Omental fat pad (tissue), 4 donors: Measurements from ENCODE around the gene UST. TPM values are rescaled to one million over a fixed set of nuclear protein-coding genes. Genes with fewer than 3 reads are reported as not detected.

Experiments
- ATAC-seq: fragments of 150-250 bp; one replicate; pipeline ENCODE4 v1.9.1; 2016; ENCODE audit warnings: mild to moderate bottlenecking, moderate library complexity; ENCODE audit not compliant: low FRiP score
- DNase-seq: peaks from one replicate; pipeline ENCODE4 v3.0.0-alpha.2; 2019; ENCODE audit warnings: low spot score
- total RNA-seq, 4 donors: library from RNA; depleted of rRNA; stranded (reverse); fragments of >200 nt; gene quantifications; one replicate each; pipeline ENCODE4 v1.1.0, GENCODE V29; 2016
- TF ChIP-seq, protein P1 (sequence below), 3 donors: fragments of 450-650 bp; IDR thresholded peaks; one replicate each; pipeline ENCODE4 v1.5.1; 2016 to 2017; ENCODE audit warnings: antibody characterized with exemption in 3 of 3, mild to moderate bottlenecking in 3 of 3, moderate library complexity in 2 of 3

UST gene
- total RNA-seq, 4 donors from 2014 or later = 9.2 to 20.8 (median 15.0) TPM

DNA sequence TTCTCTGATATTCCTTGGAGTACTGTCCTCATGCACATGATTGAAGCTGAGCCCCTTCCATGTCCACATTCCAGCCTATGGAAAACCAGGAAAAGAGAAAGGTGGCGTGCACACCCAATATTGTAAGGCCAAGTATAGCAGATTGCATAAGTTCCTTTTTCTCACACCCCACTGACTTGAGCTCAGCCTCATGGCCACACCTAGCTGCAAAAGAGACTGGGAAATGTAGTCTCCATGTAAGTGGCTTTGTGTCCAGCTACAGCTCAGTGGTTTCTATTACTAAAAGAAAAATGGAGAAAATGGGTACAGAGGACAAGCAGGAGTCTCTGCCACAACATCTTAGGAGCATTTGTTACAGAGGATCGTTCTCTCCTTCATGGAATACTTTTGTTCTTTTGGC is 10.8 kb upstream of the UST start:
- no peak for DNase-seq
- ATAC-seq = no peak
- TF ChIP-seq, protein P1, sequence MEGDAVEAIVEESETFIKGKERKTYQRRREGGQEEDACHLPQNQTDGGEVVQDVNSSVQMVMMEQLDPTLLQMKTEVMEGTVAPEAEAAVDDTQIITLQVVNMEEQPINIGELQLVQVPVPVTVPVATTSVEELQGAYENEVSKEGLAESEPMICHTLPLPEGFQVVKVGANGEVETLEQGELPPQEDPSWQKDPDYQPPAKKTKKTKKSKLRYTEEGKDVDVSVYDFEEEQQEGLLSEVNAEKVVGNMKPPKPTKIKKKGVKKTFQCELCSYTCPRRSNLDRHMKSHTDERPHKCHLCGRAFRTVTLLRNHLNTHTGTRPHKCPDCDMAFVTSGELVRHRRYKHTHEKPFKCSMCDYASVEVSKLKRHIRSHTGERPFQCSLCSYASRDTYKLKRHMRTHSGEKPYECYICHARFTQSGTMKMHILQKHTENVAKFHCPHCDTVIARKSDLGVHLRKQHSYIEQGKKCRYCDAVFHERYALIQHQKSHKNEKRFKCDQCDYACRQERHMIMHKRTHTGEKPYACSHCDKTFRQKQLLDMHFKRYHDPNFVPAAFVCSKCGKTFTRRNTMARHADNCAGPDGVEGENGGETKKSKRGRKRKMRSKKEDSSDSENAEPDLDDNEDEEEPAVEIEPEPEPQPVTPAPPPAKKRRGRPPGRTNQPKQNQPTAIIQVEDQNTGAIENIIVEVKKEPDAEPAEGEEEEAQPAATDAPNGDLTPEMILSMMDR (IDR thresholded peaks at IDR 0.05) = no peak

DNA sequence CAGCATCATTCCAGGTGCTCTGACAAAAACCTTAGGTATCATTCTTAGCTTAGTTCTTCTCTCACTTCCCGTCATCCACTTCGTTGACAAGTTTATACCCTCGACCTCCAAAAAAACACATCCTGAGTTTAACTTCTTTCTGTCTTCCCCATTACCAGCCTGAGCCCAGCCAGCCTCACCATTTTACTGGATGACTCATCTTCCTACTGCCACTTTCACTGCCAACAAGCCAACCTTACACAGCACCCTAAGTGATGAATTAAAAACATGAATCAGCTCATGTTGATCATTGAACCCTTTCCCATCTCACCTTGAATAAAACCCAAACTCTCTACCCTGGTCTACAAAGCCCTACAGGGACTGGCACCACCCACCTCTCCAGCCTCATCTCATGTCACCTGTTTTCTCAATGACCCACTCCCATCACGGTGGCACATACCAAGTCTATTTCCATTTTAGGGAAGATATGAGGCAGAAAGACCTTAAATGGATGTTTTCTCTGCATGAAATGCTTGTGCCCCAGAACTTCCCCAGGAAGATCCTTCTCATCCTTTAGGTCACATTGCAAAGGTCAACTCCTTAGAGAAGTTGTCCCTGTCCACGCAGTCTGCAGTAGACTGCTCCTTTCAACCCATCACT is 9.9 kb upstream of the UST start:
- ATAC-seq = no peak
- TF ChIP-seq, protein P1 (IDR thresholded peaks at IDR 0.05) = no peak

DNA sequence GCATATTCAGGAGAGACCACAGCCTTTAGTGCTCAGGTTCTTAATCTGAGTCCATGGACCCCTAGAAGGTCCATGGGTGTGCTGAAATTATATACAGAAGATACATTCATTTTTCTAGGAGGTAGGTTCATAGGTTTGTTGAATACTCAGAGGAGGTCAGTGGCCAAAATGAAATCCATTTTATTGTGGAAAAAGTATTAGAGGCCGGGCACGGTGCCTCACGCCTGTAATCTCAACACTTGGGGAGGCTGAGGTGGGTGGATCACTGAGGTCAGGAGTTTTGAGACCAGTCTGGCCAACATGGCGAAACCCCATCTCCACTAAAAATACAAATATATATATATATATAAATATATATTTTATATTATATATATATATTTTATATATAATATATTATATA is 9.0 kb upstream of the UST start:
- TF ChIP-seq, protein P1 (IDR thresholded peaks at IDR 0.05) = no peak
- ATAC-seq = no peak

More for the DNA sequence above, 9.9 kb upstream of the UST start:
- no peak for DNase-seq

DNA sequence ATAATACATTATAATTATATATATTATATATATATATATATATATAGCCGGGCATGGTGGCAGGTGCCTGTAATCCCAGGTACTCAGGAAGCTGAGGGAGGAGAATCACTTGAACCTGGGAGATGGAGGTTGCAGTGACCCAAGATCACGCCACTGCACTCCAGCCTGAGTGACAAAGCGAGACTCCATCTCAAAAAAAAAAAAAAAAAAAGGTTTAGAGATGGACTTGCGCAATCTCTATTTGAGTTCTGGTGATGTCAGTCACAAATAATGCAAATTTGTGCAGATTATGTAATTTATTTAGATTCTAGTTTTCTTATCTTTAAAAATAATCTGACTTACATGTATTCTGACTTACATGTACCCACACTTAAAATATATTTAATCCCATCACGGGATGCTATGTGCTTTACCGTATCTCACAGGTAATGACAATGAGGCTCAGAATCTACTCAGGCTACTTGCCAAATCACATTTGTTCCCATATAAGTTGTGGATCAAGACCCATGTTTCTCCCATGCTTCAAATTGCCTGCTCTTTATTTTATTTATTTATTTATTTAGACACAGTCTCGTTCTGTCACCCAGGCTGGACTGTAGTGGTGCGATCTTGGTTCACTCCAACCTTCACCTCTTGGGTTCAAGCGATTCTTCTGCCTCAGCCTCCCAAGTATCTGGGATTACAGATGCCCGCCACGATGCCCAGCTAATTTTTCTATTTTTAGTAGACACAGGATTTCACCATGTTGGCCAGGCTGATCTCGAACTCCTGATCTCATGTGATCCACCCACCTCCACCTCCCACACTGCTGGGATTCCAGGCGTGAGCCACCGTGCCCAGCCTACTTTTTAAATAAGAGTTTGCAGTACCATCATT is 7.6 kb upstream of the UST start:
- ATAC-seq (no peak), DNase-seq (no peak)
- TF ChIP-seq, protein P1 (IDR thresholded peaks at IDR 0.05) = no peak

More for the DNA sequence above, 9.0 kb upstream of the UST start:
- DNase-seq = no peak

DNA sequence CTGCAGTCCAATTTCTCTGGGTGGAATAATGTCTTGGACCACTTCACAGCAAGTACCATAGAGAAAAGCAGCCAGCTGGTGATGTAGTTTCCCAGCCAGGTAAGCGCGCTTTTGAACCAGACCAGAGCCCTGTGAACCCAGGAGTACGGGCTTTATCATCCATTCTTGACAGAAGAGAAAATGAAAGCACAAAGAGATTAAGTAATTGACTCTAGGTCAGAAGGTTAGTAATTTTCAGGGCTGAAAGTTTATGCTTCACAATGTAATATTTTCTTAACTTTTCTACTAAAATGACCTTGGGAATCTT is 7.1 kb upstream of the UST start:
- TF ChIP-seq, protein P1 (IDR thresholded peaks at IDR 0.05) = no peak
- DNase-seq = no peak
- ATAC-seq = no peak

DNA sequence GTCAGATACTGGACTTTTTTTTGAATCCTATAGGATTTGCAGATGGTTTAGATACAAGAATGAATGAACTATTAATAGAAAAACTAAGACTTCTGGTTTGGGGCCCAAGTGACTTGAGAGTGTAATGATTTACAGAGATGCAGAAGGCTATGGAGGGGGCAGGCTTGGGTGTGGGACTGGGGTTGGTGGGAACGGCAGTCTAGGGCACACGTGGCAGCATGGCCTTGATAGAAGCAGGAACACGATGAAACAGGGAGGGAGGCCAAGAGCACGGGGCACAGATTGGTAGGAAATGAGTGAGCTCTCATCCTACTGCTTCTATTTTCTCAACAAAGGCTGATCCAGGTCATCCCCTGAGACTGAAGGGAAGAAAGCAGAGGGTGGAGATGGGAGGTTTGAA is 3.4 kb upstream of the UST start:
- ATAC-seq (no peak), DNase-seq (no peak)
- TF ChIP-seq, protein P1 (IDR thresholded peaks at IDR 0.05) = no peak

DNA sequence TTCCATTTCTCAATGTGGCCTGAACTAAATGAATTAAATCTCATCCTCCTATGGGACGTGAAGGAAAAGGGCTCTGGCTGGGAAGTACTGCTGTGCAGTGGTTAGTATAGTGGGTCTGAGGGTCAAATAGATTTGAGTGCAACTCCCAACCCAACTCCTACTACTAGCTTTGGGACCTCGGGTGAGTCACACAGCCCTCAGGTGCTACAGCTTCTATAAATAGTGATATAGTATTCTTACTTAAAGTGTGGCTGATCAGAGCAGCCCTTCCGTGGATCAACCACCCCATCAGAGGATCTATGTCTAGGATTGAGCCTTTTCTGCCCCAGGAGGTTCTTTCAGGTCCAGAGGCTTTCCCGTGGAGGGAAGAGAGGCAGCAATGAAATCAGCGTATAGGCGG is 904 bp upstream of the UST start:
- DNase-seq (no peak), ATAC-seq (no peak)
- TF ChIP-seq, protein P1 (IDR thresholded peaks at IDR 0.05) = no peak
